AG04450 (cell line): ENCODE results near the gene GAS2L1. TPM values are rescaled to one million over a fixed set of nuclear protein-coding genes. Genes with fewer than 3 reads are reported as not detected.

Experiments used
- CTCF ChIA-PET: fragments of 300-600, 350-600 bp; formaldehyde crosslinking; extraction: SDS; loops from one replicate; lab custom pipeline; 2022; ENCODE audit warnings: antibody characterized with exemption, inconsistent platforms; lab: Charles Lee
- POLR2A ChIA-PET: fragments of 350-600 bp; formaldehyde crosslinking; extraction: SDS; loops from one replicate; lab custom pipeline; 2021; ENCODE audit warnings: antibody characterized with exemption, inconsistent platforms; lab: Yijun Ruan, JAX
- DNase-seq: peaks from one replicate; pipeline ENCODE4 v3.0.0-alpha.2; 2011; ENCODE audit warnings: low read depth, low spot score
- H3K27ac ChIP-seq: one replicate; pipeline ENCODE4 v1.5.1; 2012; ENCODE audit warnings: low read depth, low read length, control low read depth
- H3K27me3 ChIP-seq: one replicate; pipeline ENCODE4 v1.6.0; 2012; ENCODE audit warnings: low read length; ENCODE audit not compliant: control insufficient read depth, insufficient read depth
- H3K4me3 ChIP-seq: 2 replicates; pipeline ENCODE4 v1.5.1; 2011; ENCODE audit warnings: mild to moderate bottlenecking, low read depth, low read length, control low read depth
- H3K9me3 ChIP-seq: 2 replicates; pipeline ENCODE4 v1.5.1; 2012; ENCODE audit warnings: low read length; ENCODE audit not compliant: control insufficient read depth, insufficient read depth
- polyA plus RNA-seq: library from polyadenylated mRNA; depleted of rRNA; stranded (reverse); fragments of >200 nt; gene quantifications from 2 replicates; pipeline ENCODE4 v1.2.3, GENCODE V29; 2011
- TF ChIP-seq, protein P1 (sequence below): IDR thresholded peaks from 2 replicates; pipeline ENCODE4 v1.5.1; 2011; ENCODE audit warnings: low read depth, low read length, control low read depth, inconsistent platforms

The GAS2L1 gene
- polyA plus RNA-seq, 1 experiment = 4.5 TPM

DNA sequence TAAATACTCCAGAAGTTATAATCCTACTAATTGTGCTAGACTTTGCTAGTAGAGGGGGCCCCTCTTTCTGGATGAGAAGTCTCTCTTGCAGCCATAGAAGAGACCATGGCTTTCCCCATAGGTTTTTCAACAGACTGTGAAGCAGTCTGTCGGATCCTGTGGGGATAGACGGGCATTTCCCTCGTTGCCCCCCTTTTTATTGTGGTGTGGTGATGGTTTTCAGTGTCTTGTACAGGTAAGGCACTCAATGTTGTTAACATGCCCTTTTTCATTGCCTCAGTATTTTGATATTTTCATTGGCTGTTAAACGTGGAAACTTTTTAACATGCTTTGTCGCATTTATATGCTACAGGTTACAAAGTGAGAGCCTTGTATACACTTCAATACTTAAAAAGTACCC lies 16.4 kb upstream of the GAS2L1 start:
- CTCF ChIA-PET = interaction anchor here (1.4 kb wide), 1 partner anchor 17 kb away, joined by 3 read pairs; the partner anchor contains the start of gene GAS2L1
- Histone ChIP-seq H3K27me3 (no peaks in the 10 kb centered on the region), H3K27ac (no peak overlapping the region), H3K9me3 (no peaks in the 10 kb centered on the region), H3K4me3 (no peak overlapping the region)
- POLR2A ChIA-PET = no interaction called here
- DNase-seq = no peak
- TF ChIP-seq, protein P1, sequence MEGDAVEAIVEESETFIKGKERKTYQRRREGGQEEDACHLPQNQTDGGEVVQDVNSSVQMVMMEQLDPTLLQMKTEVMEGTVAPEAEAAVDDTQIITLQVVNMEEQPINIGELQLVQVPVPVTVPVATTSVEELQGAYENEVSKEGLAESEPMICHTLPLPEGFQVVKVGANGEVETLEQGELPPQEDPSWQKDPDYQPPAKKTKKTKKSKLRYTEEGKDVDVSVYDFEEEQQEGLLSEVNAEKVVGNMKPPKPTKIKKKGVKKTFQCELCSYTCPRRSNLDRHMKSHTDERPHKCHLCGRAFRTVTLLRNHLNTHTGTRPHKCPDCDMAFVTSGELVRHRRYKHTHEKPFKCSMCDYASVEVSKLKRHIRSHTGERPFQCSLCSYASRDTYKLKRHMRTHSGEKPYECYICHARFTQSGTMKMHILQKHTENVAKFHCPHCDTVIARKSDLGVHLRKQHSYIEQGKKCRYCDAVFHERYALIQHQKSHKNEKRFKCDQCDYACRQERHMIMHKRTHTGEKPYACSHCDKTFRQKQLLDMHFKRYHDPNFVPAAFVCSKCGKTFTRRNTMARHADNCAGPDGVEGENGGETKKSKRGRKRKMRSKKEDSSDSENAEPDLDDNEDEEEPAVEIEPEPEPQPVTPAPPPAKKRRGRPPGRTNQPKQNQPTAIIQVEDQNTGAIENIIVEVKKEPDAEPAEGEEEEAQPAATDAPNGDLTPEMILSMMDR = no peak

DNA sequence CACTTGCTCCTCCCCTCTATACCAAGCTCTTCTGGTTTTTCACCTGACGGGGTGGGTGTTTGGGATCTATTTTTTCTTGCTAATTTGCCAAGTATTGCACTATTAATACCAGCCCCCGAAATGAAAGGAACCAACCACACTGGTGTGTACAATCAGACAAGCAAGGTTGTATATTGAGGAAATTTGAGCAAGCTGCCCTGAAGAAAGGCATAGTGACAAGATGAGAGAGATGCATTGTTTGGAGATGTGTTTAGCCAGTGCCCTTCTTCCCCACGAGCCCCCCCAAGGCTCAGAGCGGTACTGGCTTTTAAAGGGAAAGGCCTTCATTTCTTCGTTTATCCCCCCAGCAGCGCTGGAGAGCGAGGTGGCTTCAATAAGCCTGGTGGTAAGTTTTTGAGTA lies 15.2 kb upstream of the GAS2L1 start:
- H3K27me3 ChIP-seq = no peaks in the 10 kb centered on the region
- H3K4me3 ChIP-seq = no peak overlapping the region
- ChIA-PET CTCF (interaction anchor here (1.4 kb wide), 1 partner anchor 16 kb away, joined by 3 read pairs; the partner anchor contains the start of gene GAS2L1), POLR2A (no interaction called here)
- DNase-seq = no peak
- H3K27ac ChIP-seq = no peak overlapping the region
- H3K9me3 ChIP-seq = no peaks in the 10 kb centered on the region
- TF ChIP-seq, protein P1 = no peak

DNA sequence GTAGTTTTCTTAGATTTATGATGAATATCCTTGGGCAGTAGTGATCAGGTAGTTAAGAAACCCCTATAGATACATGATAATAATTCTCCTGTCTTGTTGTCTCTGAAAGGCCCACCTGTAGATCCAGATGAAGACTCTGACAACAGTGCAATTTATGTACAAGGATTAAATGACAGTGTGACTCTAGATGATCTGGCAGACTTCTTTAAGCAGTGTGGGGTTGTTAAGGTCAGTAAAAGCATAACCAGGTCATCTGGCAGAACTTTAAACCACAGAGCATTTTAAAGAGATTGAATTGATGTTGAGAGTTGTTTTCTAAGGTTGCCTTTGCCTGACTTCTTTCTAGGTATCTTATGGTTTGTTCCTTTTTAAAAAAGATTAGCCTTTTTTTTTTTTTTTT lies 14.1 kb upstream of the GAS2L1 start:
- CTCF ChIA-PET = no interaction called here
- POLR2A ChIA-PET = no interaction called here
- TF ChIP-seq, protein P1 = no peak

DNA sequence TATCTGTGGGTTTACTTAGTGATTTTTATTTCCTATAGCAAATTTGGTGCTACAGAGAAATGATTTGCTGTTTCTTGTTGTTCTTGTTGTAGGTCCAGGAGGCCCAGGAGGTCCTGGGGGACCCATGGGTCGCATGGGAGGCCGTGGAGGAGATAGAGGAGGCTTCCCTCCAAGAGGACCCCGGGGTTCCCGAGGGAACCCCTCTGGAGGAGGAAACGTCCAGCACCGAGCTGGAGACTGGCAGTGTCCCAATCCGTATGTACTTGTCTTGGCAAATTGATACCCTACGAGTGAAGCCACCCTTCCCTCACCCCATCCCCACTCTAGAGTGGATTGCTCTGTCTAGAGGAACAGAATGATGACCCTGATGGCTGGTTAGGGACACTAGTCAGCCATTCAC lies 7.8 kb upstream of the GAS2L1 start:
- TF ChIP-seq, protein P1 = no peak
- CTCF ChIA-PET = no interaction called here
- POLR2A ChIA-PET = interaction anchor here (1.1 kb wide), 1 partner anchor 26 kb away, joined by 3 read pairs; no protein-coding TSS in a partner anchor
- H3K9me3 ChIP-seq = no peaks in the 10 kb centered on the region
- no peak overlapping the region for H3K27ac ChIP-seq
- H3K27me3 ChIP-seq = no peaks in the 10 kb centered on the region
- H3K4me3 ChIP-seq = no peak overlapping the region
- no peak for DNase-seq

More for the DNA sequence above, 14.1 kb upstream of the GAS2L1 start:
- H3K9me3 ChIP-seq = no peaks in the 10 kb centered on the region
- no peaks in the 10 kb centered on the region for H3K27me3 ChIP-seq
- H3K4me3 ChIP-seq = no peak overlapping the region
- no peak for DNase-seq
- no peak overlapping the region for H3K27ac ChIP-seq

DNA sequence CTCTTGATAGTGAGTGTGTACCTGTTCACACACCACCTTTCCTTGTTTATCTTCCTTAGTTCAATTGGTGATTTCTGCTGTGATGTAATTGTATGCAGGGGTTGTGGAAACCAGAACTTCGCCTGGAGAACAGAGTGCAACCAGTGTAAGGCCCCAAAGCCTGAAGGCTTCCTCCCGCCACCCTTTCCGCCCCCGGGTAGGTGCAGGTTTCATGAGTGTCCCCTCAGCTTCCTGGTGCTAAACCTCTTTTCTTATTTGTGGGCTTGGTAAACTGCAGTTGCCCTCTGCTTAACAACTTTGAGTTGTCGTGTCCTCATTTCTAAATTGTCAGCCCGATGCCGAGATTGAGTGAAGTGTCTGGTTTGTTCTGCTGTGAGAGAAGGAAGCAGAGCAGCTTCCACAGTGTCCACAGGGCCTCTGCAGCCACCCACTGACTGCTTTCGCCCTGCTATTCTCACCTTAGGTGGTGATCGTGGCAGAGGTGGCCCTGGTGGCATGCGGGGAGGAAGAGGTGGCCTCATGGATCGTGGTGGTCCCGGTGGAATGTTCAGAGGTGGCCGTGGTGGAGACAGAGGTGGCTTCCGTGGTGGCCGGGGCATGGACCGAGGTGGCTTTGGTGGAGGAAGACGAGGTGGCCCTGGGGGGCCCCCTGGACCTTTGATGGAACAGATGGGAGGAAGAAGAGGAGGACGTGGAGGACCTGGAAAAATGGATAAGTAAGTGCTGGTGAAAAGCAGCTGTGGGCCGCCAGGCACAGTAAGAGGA lies 7.1 kb upstream of the GAS2L1 start:
- Histone ChIP-seq H3K27me3 (no peaks in the 10 kb centered on the region), H3K27ac (no peak overlapping the region)
- POLR2A ChIA-PET = interaction anchor here (0.7 to 1.1 kb wide), 2 partner anchors 17 to 27 kb away, joined by 3 to 4 read pairs; no protein-coding TSS in a partner anchor

More for the DNA sequence above, 7.1 kb upstream of the GAS2L1 start:
- Histone ChIP-seq H3K9me3 (no peaks in the 10 kb centered on the region), H3K4me3 (no peak overlapping the region)
- CTCF ChIA-PET = no interaction called here
- DNase-seq = no peak
- TF ChIP-seq, protein P1 = no peak
